Astrocyte (in vitro differentiated cells and primary cell): Measurements from ENCODE around the gene HDAC11. TPM values are rescaled to one million over a fixed set of nuclear protein-coding genes. Genes with fewer than 3 reads are reported as not detected.

Experiments
- DNase-seq: peaks from one replicate; pipeline ENCODE4 v3.0.0-alpha.2; 2010; ENCODE audit warnings: low read depth
- FAIRE-seq: peaks from 2 replicates; lab custom pipeline; 2011; peaks lifted over from hg19 to GRCh38; lab: Jason Lieb, UNC
- H2AFZ ChIP-seq: 2 replicates; pipeline ENCODE4 v1.6.0; 2012; ENCODE audit warnings: low read depth, low read length, inconsistent platforms
- H3K27ac ChIP-seq: 2 replicates; pipeline ENCODE4 v1.5.1; 2011; ENCODE audit warnings: low read depth, low read length, inconsistent platforms
- H3K27me3 ChIP-seq: 2 replicates; pipeline ENCODE4 v1.6.0; 2011; ENCODE audit warnings: low read length, inconsistent platforms; ENCODE audit not compliant: insufficient read depth
- H3K36me3 ChIP-seq: 2 replicates; pipeline ENCODE4 v1.5.1; 2011; ENCODE audit warnings: low read length, inconsistent platforms; ENCODE audit not compliant: insufficient read depth
- H3K4me1 ChIP-seq: 2 replicates; pipeline ENCODE4 v1.5.1; 2011; ENCODE audit warnings: low read length, inconsistent platforms; ENCODE audit not compliant: insufficient read depth
- H3K4me2 ChIP-seq: 2 replicates; pipeline ENCODE4 v1.6.0; 2012; ENCODE audit warnings: low read length, inconsistent platforms
- H3K4me3 ChIP-seq: 2 replicates; pipeline ENCODE4 v1.5.1; 2011; ENCODE audit warnings: low read depth, mild to moderate bottlenecking, low read length, inconsistent platforms; ENCODE audit not compliant: insufficient read depth
- H3K79me2 ChIP-seq: 2 replicates; pipeline ENCODE4 v1.6.0; 2012; ENCODE audit warnings: mild to moderate bottlenecking, low read length, inconsistent platforms; ENCODE audit not compliant: insufficient read depth
- H3K9ac ChIP-seq: 2 replicates; pipeline ENCODE4 v1.6.0; 2012; ENCODE audit warnings: mild to moderate bottlenecking, low read length, inconsistent platforms
- H3K9me3 ChIP-seq: 2 replicates; pipeline ENCODE4 v1.5.1; 2012; ENCODE audit warnings: low read depth, mild to moderate bottlenecking, low read length, inconsistent platforms; ENCODE audit not compliant: insufficient read depth
- H4K20me1 ChIP-seq: 2 replicates; pipeline ENCODE4 v1.6.0; 2012; ENCODE audit warnings: low read length, inconsistent platforms; ENCODE audit not compliant: insufficient read depth
- H3K27ac Mint-ChIP-seq: one replicate; pipeline ENCODE4 v1.8.0; 2021; ENCODE audit warnings: mild to moderate bottlenecking, mixed read lengths; ENCODE audit not compliant: unreplicated experiment
- H3K27me3 Mint-ChIP-seq: one replicate; pipeline ENCODE4 v1.8.0; 2021; ENCODE audit warnings: low read depth, mixed read lengths; ENCODE audit not compliant: unreplicated experiment
- H3K36me3 Mint-ChIP-seq: one replicate; pipeline ENCODE4 v1.8.0; 2021; ENCODE audit warnings: low read depth, mixed read lengths; ENCODE audit not compliant: unreplicated experiment
- H3K4me1 Mint-ChIP-seq: one replicate; pipeline ENCODE4 v1.8.0; 2021; ENCODE audit warnings: low read depth, mixed read lengths; ENCODE audit not compliant: unreplicated experiment
- H3K4me3 Mint-ChIP-seq: one replicate; pipeline ENCODE4 v1.8.0; 2021; ENCODE audit warnings: mild to moderate bottlenecking, moderate library complexity, mixed read lengths; ENCODE audit not compliant: unreplicated experiment
- H3K9me3 Mint-ChIP-seq: one replicate; pipeline ENCODE4 v1.8.0; 2021; ENCODE audit warnings: mild to moderate bottlenecking, mixed read lengths; ENCODE audit not compliant: unreplicated experiment
- CTCF ChIP-seq: IDR thresholded peaks from 2 replicates; pipeline ENCODE4 v1.5.1; 2011; ENCODE audit warnings: low read depth, mild to moderate bottlenecking, inconsistent platforms, low read length, moderate library complexity; ENCODE audit not compliant: insufficient read depth
- EZH2 ChIP-seq: IDR thresholded peaks from 2 replicates; pipeline ENCODE4 v1.6.1; 2012; ENCODE audit warnings: mild to moderate bottlenecking, low read length, inconsistent platforms; ENCODE audit not compliant: insufficient read depth
- total RNA-seq: library from RNA; stranded (reverse); gene quantifications from 2 replicates; pipeline ENCODE4 v1.2.1, GENCODE V29; 2021

Gene HDAC11
- total RNA-seq, 1 donor from 2014 or later: 8.6 TPM

- Histone ChIP-seq H3K27me3 (no peaks in the 10 kb centered on the region), H3K79me2 (no peaks in the 10 kb centered on the region), H3K36me3 (no peaks in the 10 kb centered on the region), H3K9ac (no peak overlapping the region), H3K4me2 (no peak overlapping the region), H3K9me3 (no peaks in the 10 kb centered on the region), H3K4me1 (no peaks in the 10 kb centered on the region), H4K20me1 (peaks cover 15% of the 10 kb centered on the region), H3K4me3 (no peak overlapping the region), H3K27ac (no peak overlapping the region), H2AFZ (no peak overlapping the region)
- no peaks in the 10 kb centered on the region for H3K9me3 Mint-ChIP-seq
- H3K27me3 Mint-ChIP-seq: peaks cover 16% of the 10 kb centered on the region
- no peak overlapping the region for H3K4me3 Mint-ChIP-seq
- FAIRE-seq (no peak), DNase-seq (no peak)
- H3K4me1 Mint-ChIP-seq: no peaks in the 10 kb centered on the region
- peaks cover 19% of the 10 kb centered on the region for H3K36me3 Mint-ChIP-seq
- no peak overlapping the region for H3K27ac Mint-ChIP-seq
- TF ChIP-seq EZH2: no peak
- no peak for TF ChIP-seq CTCF
Measured at GRCh38 chr3:13491206-13491974, 11.3 kb downstream of the HDAC11 start.

- no peak for DNase-seq
- H3K4me3 ChIP-seq: no peak overlapping the region
Measured at GRCh38 chr3:13492048-13492447, 11.9 kb downstream of the HDAC11 start.

More at GRCh38 chr3:13492048-13492447, 11.9 kb downstream of the HDAC11 start:
- Mint-ChIP-seq H3K9me3 (no peaks in the 10 kb centered on the region), H3K36me3 (peaks cover 18% of the 10 kb centered on the region), H3K4me3 (no peak overlapping the region), H3K27me3 (peaks cover 16% of the 10 kb centered on the region), H3K4me1 (peaks cover 2% of the 10 kb centered on the region), H3K27ac (no peak overlapping the region)
- Histone ChIP-seq H3K9ac (no peak overlapping the region), H3K36me3 (no peaks in the 10 kb centered on the region), H2AFZ (no peak overlapping the region), H3K9me3 (no peaks in the 10 kb centered on the region), H3K4me2 (no peak overlapping the region), H3K79me2 (no peaks in the 10 kb centered on the region), H3K27ac (no peak overlapping the region), H3K27me3 (no peaks in the 10 kb centered on the region), H4K20me1 (peaks cover 15% of the 10 kb centered on the region), H3K4me1 (no peaks in the 10 kb centered on the region)
- TF ChIP-seq EZH2 (no peak), CTCF (no peak)
- no peak for FAIRE-seq
